Activated naive CD8-positive, alpha-beta T cell treated with anti-CD3 and anti-CD28 coated beads, Interleukin-2, amount 10 ng/mL, durations not matched to agents 7 days and 5 days (primary cell): ENCODE data around the gene ADK. TPM values are rescaled to one million over a fixed set of nuclear protein-coding genes. Genes with fewer than 3 reads are reported as not detected.
"Not testable (repeated sequence)": the region's sequence is repeated elsewhere in the genome, so short reads cannot be mapped to it uniquely, and the experiment has no call there.

Source experiments
- ATAC-seq: fragments of 150-1000 bp; cut with Tn5 transposase; one replicate; pipeline ENCODE4 v1.10.0; 2021; ENCODE audit warnings: low read depth, moderate library complexity
- POLR2A ChIA-PET: fragments of 350-600 bp; sonication (Branson Sonifier 250); formaldehyde crosslinking; loops from one replicate; lab custom pipeline; 2021; ENCODE audit warnings: antibody characterized with exemption; lab: Charles Lee
- DNase-seq: peaks from one replicate; pipeline ENCODE4 v3.0.0; 2021
- H3K27ac Mint-ChIP-seq: one replicate; pipeline ENCODE4 v1.8.0; 2022; ENCODE audit warnings: mild to moderate bottlenecking, mixed read lengths
- H3K27me3 Mint-ChIP-seq: one replicate; pipeline ENCODE4 v1.8.0; 2022; ENCODE audit warnings: mild to moderate bottlenecking, moderate library complexity, mixed read lengths
- H3K36me3 Mint-ChIP-seq: one replicate; pipeline ENCODE4 v1.8.0; 2021; ENCODE audit warnings: mild to moderate bottlenecking, mixed read lengths
- H3K4me1 Mint-ChIP-seq: one replicate; pipeline ENCODE4 v1.8.0; 2021; ENCODE audit warnings: mixed read lengths
- H3K4me3 Mint-ChIP-seq: one replicate; pipeline ENCODE4 v1.8.0; 2022; ENCODE audit warnings: mild to moderate bottlenecking, moderate library complexity, mixed read lengths
- H3K9me3 Mint-ChIP-seq: one replicate; pipeline ENCODE4 v1.8.0; 2021; ENCODE audit warnings: mixed read lengths
- total RNA-seq, 2 experiments: library from RNA; stranded (reverse); gene quantifications; one replicate each; pipeline ENCODE4 v1.2.3, GENCODE V29; 2021

ADK gene
- total RNA-seq, 2 experiments from 2014 or later, result 31.6 to 37.9 TPM

GRCh38 chr10:74575912-74576311 lies 424.9 kb downstream of the ADK start:
- ATAC-seq, result no peak
- H3K27me3 Mint-ChIP-seq, result no peaks in the 10 kb centered on the region
- no peak overlapping the region for H3K27ac Mint-ChIP-seq
- H3K9me3 Mint-ChIP-seq, result peaks cover 8% of the 10 kb centered on the region
- peaks cover 2% of the 10 kb centered on the region for H3K4me1 Mint-ChIP-seq
- POLR2A ChIA-PET, result no interaction called here
- H3K36me3 Mint-ChIP-seq, result peaks cover 47% of the 10 kb centered on the region
- no peak for DNase-seq
- no peak overlapping the region for H3K4me3 Mint-ChIP-seq

DNA sequence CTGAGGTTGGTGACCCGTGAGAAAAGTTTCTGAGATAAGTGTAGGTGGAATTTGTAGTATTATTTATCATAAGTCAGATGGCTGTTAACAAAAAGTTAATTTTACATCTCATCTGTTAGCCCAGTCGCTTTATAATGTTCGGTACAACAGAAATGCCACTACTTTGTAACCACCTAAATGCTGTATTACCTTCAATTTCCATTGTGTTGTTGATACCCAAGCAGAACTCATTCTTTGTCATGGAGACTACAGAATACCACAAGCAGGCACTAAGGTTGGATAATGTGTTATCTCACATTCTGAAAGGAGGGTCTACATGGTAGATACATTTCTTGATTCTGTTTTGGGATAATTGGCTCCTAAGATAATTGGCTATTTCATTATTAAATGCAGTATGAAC lies 425.6 kb downstream of the ADK start:
- POLR2A ChIA-PET, result no interaction called here

GRCh38 chr10:74580438-74580837 lies 429.4 kb downstream of the ADK start:
- ATAC-seq, POLR2A ChIA-PET, H3K27ac Mint-ChIP-seq, H3K4me3 Mint-ChIP-seq, DNase-seq, H3K27me3 Mint-ChIP-seq: not testable (repeated sequence)
- Mint-ChIP-seq H3K36me3 (peaks cover 35% of the 10 kb centered on the region), H3K4me1 (peaks cover 21% of the 10 kb centered on the region), H3K9me3 (peaks cover 10% of the 10 kb centered on the region)

More for the DNA sequence above, 425.6 kb downstream of the ADK start:
- DNase-seq (no peak), ATAC-seq (no peak)
- Mint-ChIP-seq H3K27ac (no peak overlapping the region), H3K9me3 (peaks cover 13% of the 10 kb centered on the region), H3K36me3 (peaks cover 49% of the 10 kb centered on the region), H3K4me3 (no peak overlapping the region), H3K27me3 (no peaks in the 10 kb centered on the region), H3K4me1 (peaks cover 2% of the 10 kb centered on the region)

DNA sequence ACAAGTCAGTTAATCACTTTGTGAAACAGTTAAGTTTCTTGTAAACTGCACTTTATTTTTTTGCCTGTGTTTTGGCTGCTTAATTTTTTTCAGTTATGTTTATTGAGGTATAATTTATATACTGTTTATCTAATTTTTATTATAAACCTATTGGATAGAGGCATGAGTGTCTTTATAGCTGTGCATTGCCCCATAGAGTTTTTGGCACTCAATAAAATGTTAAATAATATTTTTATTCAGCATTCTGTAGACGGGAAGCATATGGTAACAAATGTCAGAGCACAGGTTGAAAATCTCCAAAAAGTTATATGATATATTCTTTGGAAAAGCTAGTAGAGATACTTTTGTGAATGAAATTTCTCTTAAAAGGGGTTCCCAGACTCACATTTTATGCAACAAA lies 431.5 kb downstream of the ADK start:
- H3K9me3 Mint-ChIP-seq, result peaks cover 10% of the 10 kb centered on the region
- H3K4me1 Mint-ChIP-seq, result peaks cover 34% of the 10 kb centered on the region
- H3K4me3 Mint-ChIP-seq, result no peak overlapping the region
- no peaks in the 10 kb centered on the region for H3K27me3 Mint-ChIP-seq
- POLR2A ChIA-PET, result interaction anchor here (1.2 kb wide), 1 partner anchor 22 kb away, joined by 3 read pairs; no protein-coding TSS in a partner anchor
- no peak for DNase-seq
- H3K27ac Mint-ChIP-seq, result no peak overlapping the region
- H3K36me3 Mint-ChIP-seq, result peaks cover 29% of the 10 kb centered on the region
- ATAC-seq, result no peak

GRCh38 chr10:74585231-74586087 lies 434.4 kb downstream of the ADK start:
- peaks cover 23% of the 10 kb centered on the region for H3K36me3 Mint-ChIP-seq
- peak; percentile 41 for DNase-seq

DNA sequence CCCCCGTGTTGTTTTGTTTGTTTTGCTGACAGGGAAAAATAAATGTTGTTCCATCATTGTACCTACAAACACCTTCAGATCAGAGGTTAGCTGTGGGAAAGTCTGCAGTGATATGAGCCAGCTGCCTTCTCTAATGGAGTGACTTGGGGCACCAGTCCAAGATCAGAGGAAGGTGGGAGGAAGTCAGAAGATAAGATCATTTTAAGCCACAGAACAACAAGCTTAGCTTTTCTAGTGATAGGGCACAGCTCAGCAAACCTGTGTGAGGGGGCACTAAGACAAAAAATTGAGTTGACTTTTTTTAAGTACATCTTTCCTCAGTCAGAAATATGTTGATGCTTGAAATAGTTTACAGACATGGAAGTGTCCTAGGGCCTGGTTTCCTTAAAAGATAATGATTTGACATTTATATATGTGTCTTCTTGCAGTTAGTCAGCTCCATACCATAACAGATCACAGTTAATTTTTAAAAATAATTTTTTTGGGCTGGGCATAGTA lies 435.1 kb downstream of the ADK start:
- H3K36me3 Mint-ChIP-seq, result peaks cover 17% of the 10 kb centered on the region
- H3K4me3 Mint-ChIP-seq, result peak overlapping the region; percentile 75
- peaks cover 55% of the 10 kb centered on the region for H3K4me1 Mint-ChIP-seq
- H3K9me3 Mint-ChIP-seq, result peaks cover 5% of the 10 kb centered on the region
- DNase-seq, result no peak
- no peaks in the 10 kb centered on the region for H3K27me3 Mint-ChIP-seq
- peak overlapping the region; percentile 92 for H3K27ac Mint-ChIP-seq
- peak; percentile 63 for ATAC-seq
- POLR2A ChIA-PET, result interaction anchor here (0.6 to 1.7 kb wide), 5 partner anchors 9 to 240 kb away, joined by 3 to 8 read pairs (median 3); no protein-coding TSS in a partner anchor

More at GRCh38 chr10:74585231-74586087, 434.4 kb downstream of the ADK start:
- Mint-ChIP-seq H3K4me3 (peak overlapping the region; percentile 75), H3K27ac (peak overlapping the region; percentile 92), H3K27me3 (no peaks in the 10 kb centered on the region), H3K4me1 (peaks cover 53% of the 10 kb centered on the region), H3K9me3 (peaks cover 7% of the 10 kb centered on the region)
- peak; percentile 75 for ATAC-seq
- POLR2A ChIA-PET, result interaction anchor here (0.7 to 1.7 kb wide), 3 partner anchors 26 to 239 kb away, joined by 3 to 8 read pairs (median 3); no protein-coding TSS in a partner anchor

GRCh38 chr10:74587109-74587854 lies 436.3 kb downstream of the ADK start:
- no peaks in the 10 kb centered on the region for H3K9me3 Mint-ChIP-seq
- POLR2A ChIA-PET, result interaction anchor here (1.1 to 1.7 kb wide), 2 partner anchors 237 to 239 kb away, joined by 5 to 8 read pairs; no protein-coding TSS in a partner anchor
- DNase-seq, result no peak
- H3K36me3 Mint-ChIP-seq, result peaks cover 12% of the 10 kb centered on the region
- no peak for ATAC-seq
- H3K4me1 Mint-ChIP-seq, result peaks cover 56% of the 10 kb centered on the region
- peak overlapping the region; percentile 81 for H3K27ac Mint-ChIP-seq
- no peaks in the 10 kb centered on the region for H3K27me3 Mint-ChIP-seq
- peak overlapping the region; percentile 31 for H3K4me3 Mint-ChIP-seq

DNA sequence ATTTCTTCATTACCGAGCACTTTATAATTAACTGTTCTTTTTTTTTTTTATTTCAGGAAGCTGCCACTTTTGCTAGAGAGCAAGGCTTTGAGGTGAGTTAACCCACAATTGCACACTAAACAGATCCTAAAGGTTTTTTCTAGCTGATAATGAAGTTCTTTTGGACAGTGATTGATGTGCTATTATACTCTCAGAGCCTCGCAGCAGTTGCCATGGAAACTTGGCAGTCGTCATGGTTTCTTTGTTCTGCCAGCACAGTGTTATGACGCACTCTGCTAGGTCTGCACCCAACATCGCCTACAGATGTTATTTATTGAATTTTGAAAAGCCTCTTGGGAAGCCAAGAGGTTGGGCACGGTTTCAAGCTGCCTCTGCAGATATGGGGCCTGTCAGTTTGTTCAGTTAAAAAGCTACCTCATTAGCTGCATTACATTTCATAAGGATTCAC lies 438.2 kb downstream of the ADK start:
- H3K36me3 Mint-ChIP-seq, result peaks cover 10% of the 10 kb centered on the region
- no peaks in the 10 kb centered on the region for H3K9me3 Mint-ChIP-seq
- POLR2A ChIA-PET, result interaction anchor here (0.6 to 0.9 kb wide), 3 partner anchors 237 to 1223 kb away, joined by 3 to 5 read pairs (median 4); partner anchors contain the start of gene KAT6B
- ATAC-seq, result peak; percentile 48
- peak; percentile 56 for DNase-seq
- no peaks in the 10 kb centered on the region for H3K27me3 Mint-ChIP-seq
- H3K4me1 Mint-ChIP-seq, result peaks cover 46% of the 10 kb centered on the region
- H3K27ac Mint-ChIP-seq, result peak overlapping the region; percentile 70
- H3K4me3 Mint-ChIP-seq, result peak overlapping the region; percentile 41

DNA sequence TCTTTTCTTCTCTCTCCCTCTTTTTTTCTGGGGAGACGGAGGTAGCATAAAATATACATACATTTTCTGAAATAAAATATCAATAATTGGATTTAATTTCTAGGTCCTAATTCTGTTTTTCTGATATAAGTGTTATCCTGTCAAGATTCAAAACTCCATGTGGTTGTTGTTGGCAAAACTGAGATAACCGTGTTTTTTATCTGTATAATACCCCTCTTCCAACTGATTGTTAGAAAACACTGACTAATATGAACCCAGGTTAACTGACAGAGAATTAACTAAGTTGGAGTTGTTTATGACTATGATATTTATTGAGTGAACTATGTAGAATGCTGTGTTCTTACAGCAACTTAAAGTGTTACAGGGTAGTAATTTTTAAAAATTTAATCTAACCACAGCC lies 438.8 kb downstream of the ADK start:
- DNase-seq (no peak), ATAC-seq (no peak)
- H3K27ac Mint-ChIP-seq, result no peak overlapping the region
- no peaks in the 10 kb centered on the region for H3K27me3 Mint-ChIP-seq
- POLR2A ChIA-PET, result no interaction called here
- H3K9me3 Mint-ChIP-seq, result no peaks in the 10 kb centered on the region
- peaks cover 43% of the 10 kb centered on the region for H3K4me1 Mint-ChIP-seq
- peaks cover 10% of the 10 kb centered on the region for H3K36me3 Mint-ChIP-seq
- no peak overlapping the region for H3K4me3 Mint-ChIP-seq

DNA sequence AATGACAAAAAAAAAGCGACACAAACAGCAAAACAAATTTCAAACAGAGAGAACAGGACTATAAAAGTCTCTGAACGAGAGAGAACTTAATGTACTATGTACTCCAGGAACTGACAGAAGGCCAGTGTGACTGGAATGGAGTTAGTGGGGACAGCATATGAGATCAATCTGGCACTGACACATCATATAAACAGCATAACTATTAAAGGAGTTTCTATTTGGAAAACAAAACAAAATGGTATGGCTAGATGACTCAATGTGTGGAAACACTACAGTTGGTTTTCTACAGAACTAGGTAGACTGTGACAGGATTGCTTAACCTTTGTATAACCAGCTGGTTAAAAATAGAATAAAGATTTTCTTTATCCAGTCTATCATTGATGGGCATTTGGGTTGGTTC lies 442.4 kb downstream of the ADK start:
- POLR2A ChIA-PET, result no interaction called here
- no peak overlapping the region for H3K27ac Mint-ChIP-seq
- ATAC-seq (no peak), DNase-seq (no peak)
- H3K27me3 Mint-ChIP-seq, result no peaks in the 10 kb centered on the region
- no peak overlapping the region for H3K4me3 Mint-ChIP-seq
- no peaks in the 10 kb centered on the region for H3K9me3 Mint-ChIP-seq
- H3K36me3 Mint-ChIP-seq, result peaks cover 15% of the 10 kb centered on the region
- H3K4me1 Mint-ChIP-seq, result peaks cover 26% of the 10 kb centered on the region

DNA sequence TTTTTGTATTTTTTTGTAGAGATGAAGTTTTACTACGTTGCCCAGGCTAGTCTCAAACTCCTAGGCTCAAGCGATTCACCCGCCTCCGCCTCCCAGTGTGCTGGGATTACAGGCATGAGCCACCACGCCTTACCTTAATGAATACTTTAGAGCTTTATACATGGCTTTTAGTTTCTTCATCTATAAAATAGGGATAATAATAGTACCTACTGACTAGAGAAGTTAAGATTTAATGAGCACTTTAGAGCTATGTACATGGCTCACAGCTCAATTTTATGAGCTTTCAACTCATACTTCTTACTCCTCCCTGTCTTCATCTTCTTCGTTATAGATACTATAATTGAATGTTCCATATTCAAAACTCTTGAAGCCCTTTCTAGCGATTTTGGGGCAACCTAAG lies 445.7 kb downstream of the ADK start:
- H3K4me1 Mint-ChIP-seq, result peaks cover 8% of the 10 kb centered on the region
- H3K36me3 Mint-ChIP-seq, result peaks cover 17% of the 10 kb centered on the region
- H3K27me3 Mint-ChIP-seq, result no peaks in the 10 kb centered on the region
- DNase-seq (no peak), ATAC-seq (no peak)
- no peak overlapping the region for H3K4me3 Mint-ChIP-seq
- no peaks in the 10 kb centered on the region for H3K9me3 Mint-ChIP-seq
- POLR2A ChIA-PET, result no interaction called here
- H3K27ac Mint-ChIP-seq, result no peak overlapping the region

GRCh38 chr10:74598891-74599566 lies 448.0 kb downstream of the ADK start:
- H3K4me1 Mint-ChIP-seq, result peaks cover 8% of the 10 kb centered on the region
- POLR2A ChIA-PET, result no interaction called here
- peaks cover 4% of the 10 kb centered on the region for H3K9me3 Mint-ChIP-seq
- no peak overlapping the region for H3K27ac Mint-ChIP-seq
- ATAC-seq (no peak), DNase-seq (no peak)
- H3K36me3 Mint-ChIP-seq, result peaks cover 26% of the 10 kb centered on the region
- no peak overlapping the region for H3K4me3 Mint-ChIP-seq
- H3K27me3 Mint-ChIP-seq, result no peaks in the 10 kb centered on the region
